Transverse colon (tissue), 4 donors: ENCODE data around the gene HIPK2. TPM values are rescaled to one million over a fixed set of nuclear protein-coding genes. Genes with fewer than 3 reads are reported as not detected.

Experiments used
- DNase-seq: peaks from one replicate; pipeline ENCODE4 v3.0.0-alpha.2; 2019
- H3K27ac ChIP-seq, 4 donors: fragments of 200-600 bp; sonication (generic); 2 replicates each; pipeline ENCODE4 v1.5.1; 2016 to 2018; ENCODE audit warnings: inconsistent platforms in 4 of 4
- H3K27me3 ChIP-seq: fragments of 200-600 bp; sonication (generic); 2 replicates; pipeline ENCODE4 v1.5.1; 2017; ENCODE audit warnings: inconsistent platforms
- H3K36me3 ChIP-seq, 4 donors: fragments of 200-600 bp; sonication (generic); 2 replicates each; pipeline ENCODE4 v1.5.1; 2017 to 2019; ENCODE audit warnings: inconsistent platforms in 4 of 4
- H3K4me1 ChIP-seq, 4 donors: fragments of 200-600 bp; sonication (generic); 2 replicates each; pipeline ENCODE4 v1.5.1; 2017 to 2020; ENCODE audit warnings: inconsistent platforms in 4 of 4
- H3K4me3 ChIP-seq, 4 donors: fragments of 200-600 bp; sonication (generic); 1 replicate in 1 of 4; 2 replicates in 3 of 4; pipeline versions ENCODE4 v1.5.1 to v1.6.1; 2017 to 2019; ENCODE audit warnings: inconsistent platforms in 4 of 4
- H3K9me3 ChIP-seq, 2 donors: fragments of 200-600 bp; sonication (generic); 2 replicates each; pipeline ENCODE4 v1.5.1; 2017 to 2019; ENCODE audit warnings: inconsistent platforms in 2 of 2
- EP300 ChIP-seq: sonication (generic); formaldehyde crosslinking; IDR thresholded peaks from one replicate; pipeline ENCODE4 v1.6.1; 2017; ENCODE audit warnings: antibody characterized with exemption, low read depth
- POLR2A ChIP-seq: fragments of 450-650 bp; IDR thresholded peaks from one replicate; pipeline ENCODE4 v1.6.1; 2016; ENCODE audit warnings: antibody characterized with exemption, mild to moderate bottlenecking, moderate library complexity
- POLR2AphosphoS5 ChIP-seq, 3 donors: sonication (generic); formaldehyde crosslinking; IDR thresholded peaks; one replicate each; pipeline ENCODE4 v1.6.1; 2016; ENCODE audit warnings: antibody characterized with exemption in 3 of 3
- WGBS, 2 donors: methylation state at CpG; one replicate each; pipeline ENCODE4 v1.1.5; 2018; ENCODE audit warnings: low coverage in 1 of 2; 5-methylcytosine and 5-hydroxymethylcytosine counted together
- in situ Hi-C, 4 donors: fragments of 200-750 bp; cut with MboI; loops; one replicate each; pipeline versions ENCODE4 v1.15.0 to v1.15.1; 2017; ENCODE audit warnings: low sequenced_read_pairs in 3 of 4, low pct_ligation_motif_present in 1 of 4, low pct_unique_long_range_greater_than_20kb in 1 of 4
- intact Hi-C: fragments of 100-400 bp; cut with DNase I; formaldehyde crosslinking; loops from one replicate; pipeline ENCODE4 v1.15.1; 2023; ENCODE audit warnings: low total_unique reads
- total RNA-seq, 4 donors: library from RNA; depleted of rRNA; stranded (reverse); fragments of >200 nt; gene quantifications; one replicate each; pipeline ENCODE4 v1.1.0, GENCODE V29; 2016
- TF ChIP-seq, protein P1 (sequence below), 5 experiments: fragments of 200-600 bp in 3 of 5; fragments of 450-650 bp in 2 of 5; sonication (generic) in 3 of 5; IDR thresholded peaks; 1 replicate in 2 of 5; 2 replicates in 3 of 5; pipeline ENCODE4 v1.5.1; 2016 to 2017; ENCODE audit warnings: antibody characterized with exemption in 5 of 5, inconsistent platforms in 3 of 5, mild to moderate bottlenecking in 2 of 5, moderate library complexity in 1 of 5

The HIPK2 gene
- total RNA-seq, 4 donors from 2014 or later: 27.3 to 40.3 (median 33.6) TPM

DNA sequence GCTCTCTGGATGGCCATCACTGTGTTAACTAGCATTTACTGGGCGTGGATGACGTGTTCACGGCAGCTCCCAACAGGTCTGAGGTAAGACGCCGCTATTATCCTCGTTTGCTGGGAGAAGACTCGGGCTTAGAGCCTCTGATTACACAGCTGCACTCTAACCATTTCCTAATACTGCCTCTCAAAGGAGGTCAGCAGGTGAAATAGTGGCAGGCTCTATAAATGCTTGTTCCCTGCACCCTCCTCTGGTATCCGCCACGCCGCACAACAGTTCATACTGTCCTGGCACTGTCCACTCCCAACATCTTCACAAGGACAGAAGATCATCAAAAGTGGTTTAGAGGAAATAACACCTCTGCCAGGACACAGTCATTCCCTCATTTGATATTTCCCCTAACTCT is 28.3 kb downstream of the HIPK2 start:
- Histone ChIP-seq H3K27me3 (no peaks in the 10 kb centered on the region), H3K36me3 (no peaks in the 10 kb centered on the region), H3K4me3 (no peak overlapping the region), H3K9me3 (no peaks in the 10 kb centered on the region), H3K4me1 (peaks cover 5 to 34% (median 26%) of the 10 kb centered on the region in 4 donors), H3K27ac (no peak overlapping the region)
- TF ChIP-seq EP300: no peak
- intact Hi-C loops: no loop called here
- in situ Hi-C loops: no loop called here
- WGBS, 2 donors: 88 to 91% methylated on average over 7 to 10 of the region's 10 CpGs
- no peak for DNase-seq

DNA sequence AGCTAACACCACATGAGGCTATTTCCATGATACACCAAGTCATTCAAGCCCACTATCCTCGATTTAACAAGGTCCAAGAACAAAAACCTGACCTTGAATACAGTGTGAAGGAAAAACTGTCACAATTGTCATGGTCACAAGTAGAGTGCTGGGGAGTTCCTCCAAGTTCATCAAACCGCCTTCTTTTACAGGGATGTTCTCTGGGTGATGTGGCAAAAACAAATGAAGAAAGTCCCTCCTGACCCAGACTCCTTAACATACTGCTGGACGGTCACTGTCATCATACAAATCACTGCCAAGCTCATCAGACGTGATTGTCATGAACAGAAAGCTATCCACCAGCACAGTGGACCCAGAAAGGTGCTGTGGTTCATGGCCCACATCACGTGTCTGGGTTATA is 28.9 kb downstream of the HIPK2 start:
- no peaks in the 10 kb centered on the region for H3K36me3 ChIP-seq
- TF ChIP-seq POLR2AphosphoS5 (IDR thresholded peaks at IDR 0.05) (no peak), POLR2A (no peak), EP300 (no peak)
- TF ChIP-seq, protein P1, sequence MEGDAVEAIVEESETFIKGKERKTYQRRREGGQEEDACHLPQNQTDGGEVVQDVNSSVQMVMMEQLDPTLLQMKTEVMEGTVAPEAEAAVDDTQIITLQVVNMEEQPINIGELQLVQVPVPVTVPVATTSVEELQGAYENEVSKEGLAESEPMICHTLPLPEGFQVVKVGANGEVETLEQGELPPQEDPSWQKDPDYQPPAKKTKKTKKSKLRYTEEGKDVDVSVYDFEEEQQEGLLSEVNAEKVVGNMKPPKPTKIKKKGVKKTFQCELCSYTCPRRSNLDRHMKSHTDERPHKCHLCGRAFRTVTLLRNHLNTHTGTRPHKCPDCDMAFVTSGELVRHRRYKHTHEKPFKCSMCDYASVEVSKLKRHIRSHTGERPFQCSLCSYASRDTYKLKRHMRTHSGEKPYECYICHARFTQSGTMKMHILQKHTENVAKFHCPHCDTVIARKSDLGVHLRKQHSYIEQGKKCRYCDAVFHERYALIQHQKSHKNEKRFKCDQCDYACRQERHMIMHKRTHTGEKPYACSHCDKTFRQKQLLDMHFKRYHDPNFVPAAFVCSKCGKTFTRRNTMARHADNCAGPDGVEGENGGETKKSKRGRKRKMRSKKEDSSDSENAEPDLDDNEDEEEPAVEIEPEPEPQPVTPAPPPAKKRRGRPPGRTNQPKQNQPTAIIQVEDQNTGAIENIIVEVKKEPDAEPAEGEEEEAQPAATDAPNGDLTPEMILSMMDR (IDR thresholded peaks at IDR 0.05): no peak
- no peak for DNase-seq
- 84 to 94% methylated on average over 2 to 5 of the region's 5 CpGs for WGBS, 2 donors
- H3K4me3 ChIP-seq: no peak overlapping the region
- H3K4me1 ChIP-seq: peaks cover 5 to 32% (median 23%) of the 10 kb centered on the region in 4 donors
- in situ Hi-C loops: no loop called here
- intact Hi-C loops: no loop called here
- H3K9me3 ChIP-seq: no peaks in the 10 kb centered on the region
- no peaks in the 10 kb centered on the region for H3K27me3 ChIP-seq
- H3K27ac ChIP-seq: no peak overlapping the region

DNA sequence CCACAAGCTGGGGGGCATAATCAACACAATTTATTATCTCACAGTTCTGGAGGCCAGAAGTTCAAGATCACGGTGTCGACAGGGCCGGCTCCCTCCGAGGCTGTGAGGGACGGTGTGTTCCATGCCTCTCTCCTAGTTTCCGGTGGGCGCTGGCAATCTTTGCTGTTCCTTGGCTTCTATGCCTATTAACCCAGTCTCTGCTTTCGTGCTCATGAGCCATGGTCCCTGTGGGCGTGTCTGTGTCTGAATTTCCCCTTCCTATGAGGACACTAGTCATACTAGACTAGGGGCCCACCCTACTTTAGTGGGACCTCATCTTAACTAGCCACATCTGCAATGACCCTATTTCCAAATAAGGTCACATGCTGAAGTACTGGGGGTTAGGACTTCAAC is 29.4 kb downstream of the HIPK2 start:
- H3K36me3 ChIP-seq: no peaks in the 10 kb centered on the region
- in situ Hi-C loops: no loop called here
- H3K9me3 ChIP-seq: no peaks in the 10 kb centered on the region
- peaks cover 5 to 32% (median 23%) of the 10 kb centered on the region in 4 donors for H3K4me1 ChIP-seq
- WGBS, 2 donors: 80 to 90% methylated on average over 1 to 9 of the region's 9 CpGs
- no peak overlapping the region for H3K27ac ChIP-seq
- TF ChIP-seq EP300 (no peak), POLR2A (no peak), POLR2AphosphoS5 (IDR thresholded peaks at IDR 0.05) (no peak)
- TF ChIP-seq, protein P1 (IDR thresholded peaks at IDR 0.05): no peak
- no peaks in the 10 kb centered on the region for H3K27me3 ChIP-seq
- H3K4me3 ChIP-seq: no peak overlapping the region
- DNase-seq: no peak
- intact Hi-C loops: no loop called here

DNA sequence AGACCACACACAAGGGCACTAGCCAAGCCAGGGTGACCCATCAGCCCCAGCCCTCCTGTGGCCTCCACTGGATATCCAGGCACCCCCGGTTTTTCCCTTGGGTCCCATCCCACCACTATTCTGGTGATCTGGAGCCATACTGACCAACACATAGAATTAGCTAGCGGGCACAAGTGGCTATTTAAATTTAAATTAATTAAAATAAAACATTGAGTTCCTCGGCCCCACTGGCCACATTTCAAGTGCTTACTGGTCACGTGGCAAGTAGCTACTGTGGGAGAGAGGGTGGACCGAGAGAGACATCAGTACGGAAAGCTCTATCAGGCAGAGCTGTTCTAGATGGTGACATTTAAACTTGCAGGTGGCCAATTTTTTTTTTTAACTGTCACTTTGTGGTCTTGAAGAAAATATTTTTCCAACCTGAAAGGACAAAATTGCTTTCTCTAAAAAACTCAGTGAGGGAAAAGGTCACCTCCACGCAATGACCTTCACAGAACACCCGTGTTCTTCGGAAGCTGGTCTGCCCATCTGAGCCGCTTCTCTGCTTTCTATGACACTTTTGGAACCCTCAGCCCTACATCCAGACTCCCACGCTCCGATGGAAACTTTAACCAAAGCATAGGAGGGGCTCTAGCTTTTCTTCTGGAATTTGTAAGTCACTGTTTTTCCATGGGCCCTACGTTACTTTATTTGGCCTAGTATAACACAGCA is 30.0 kb downstream of the HIPK2 start:
- TF ChIP-seq, protein P1 (IDR thresholded peaks at IDR 0.05): no peak
- TF ChIP-seq POLR2AphosphoS5 (IDR thresholded peaks at IDR 0.05) (no peak), POLR2A (no peak), EP300 (no peak)
- WGBS, 2 donors: 87 to 90% methylated on average over 11 to 13 of the region's 13 CpGs
- DNase-seq: no peak
- H3K36me3 ChIP-seq: no peaks in the 10 kb centered on the region
- H3K9me3 ChIP-seq: no peaks in the 10 kb centered on the region
- H3K4me3 ChIP-seq: no peak overlapping the region
- no peak overlapping the region for H3K27ac ChIP-seq
- H3K4me1 ChIP-seq: peaks cover 5 to 32% (median 18%) of the 10 kb centered on the region in 4 donors
- intact Hi-C loops: no loop called here
- in situ Hi-C loops: no loop called here
- no peaks in the 10 kb centered on the region for H3K27me3 ChIP-seq
